ENCODE data around the gene FRMD4A.

Gene FRMD4A

GRCh38 chr10:13614530-13615332 lies 716.0 kb downstream of the FRMD4A start:
- no peak overlapping the region for H3K4me3 ChIP-seq (ENCODE audit: low read length)
- peak; percentile 39 for DNase-seq (ENCODE audit: low read depth)
- no peak for TF ChIP-seq CTCF (IDR thresholded peaks at IDR 0.05; ENCODE audit: insufficient read depth, low read depth, low read length, missing control alignments)

- DNase-seq (ENCODE audit: low read depth) = peak; percentile 44
Observed at GRCh38 chr10:13613519-13613918, 717.2 kb downstream of the FRMD4A start.

GRCh38 chr10:13612654-13613373 lies 717.9 kb downstream of the FRMD4A start:
- DNase-seq (ENCODE audit: low read depth) = no peak
- no peak overlapping the region for H3K4me3 ChIP-seq (ENCODE audit: low read length)
- TF ChIP-seq CTCF (IDR thresholded peaks at IDR 0.05; ENCODE audit: insufficient read depth, low read depth, low read length, missing control alignments) = no peak

More at GRCh38 chr10:13613519-13613918, 717.2 kb downstream of the FRMD4A start:
- TF ChIP-seq CTCF (IDR thresholded peaks at IDR 0.05; ENCODE audit: insufficient read depth, low read depth, low read length, missing control alignments) = peak; percentile 42
- no peak overlapping the region for H3K4me3 ChIP-seq (ENCODE audit: low read length)

- no peak overlapping the region for H3K4me3 ChIP-seq (ENCODE audit: low read length)
- DNase-seq (ENCODE audit: low read depth) = peak; percentile 37
- TF ChIP-seq CTCF (IDR thresholded peaks at IDR 0.05; ENCODE audit: insufficient read depth, low read depth, low read length, missing control alignments) = no peak
Observed at GRCh38 chr10:13608246-13608853, 722.4 kb downstream of the FRMD4A start.

- TF ChIP-seq CTCF (IDR thresholded peaks at IDR 0.05; ENCODE audit: insufficient read depth, low read depth, low read length, missing control alignments) = no peak
- no peak for DNase-seq (ENCODE audit: low read depth)
- H3K4me3 ChIP-seq (ENCODE audit: low read length) = no peak overlapping the region
Observed at GRCh38 chr10:13604357-13605040, 726.2 kb downstream of the FRMD4A start.

- TF ChIP-seq CTCF (IDR thresholded peaks at IDR 0.05; ENCODE audit: insufficient read depth, low read depth, low read length, missing control alignments) = no peak
- no peak for DNase-seq (ENCODE audit: low read depth)
- no peak overlapping the region for H3K4me3 ChIP-seq (ENCODE audit: low read length)
Observed at GRCh38 chr10:13597909-13598308, 732.8 kb downstream of the FRMD4A start.

Data from epithelial cell of esophagus (primary cell).